ENCODE data around the gene MAVS.

MAVS gene

DNA sequence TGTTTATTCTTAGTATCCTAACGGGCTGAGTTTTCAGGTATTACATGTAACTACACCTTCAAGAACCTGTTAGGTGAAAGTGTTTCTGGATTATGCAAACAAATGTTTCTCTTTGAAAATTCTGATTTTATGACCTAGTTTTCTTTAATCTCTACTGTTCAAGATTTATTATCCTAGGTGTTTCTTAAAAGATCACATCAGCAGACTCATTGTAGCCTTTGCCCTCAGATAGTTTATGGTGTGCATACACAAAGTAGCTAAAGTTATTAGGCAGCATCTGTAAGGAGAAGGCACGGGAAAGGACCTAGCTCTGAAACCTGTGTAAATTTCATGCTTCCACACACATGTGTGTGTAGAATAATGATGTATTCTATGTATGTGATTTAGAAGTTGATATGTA lies 64.2 kb downstream of the MAVS start:
- DNase-seq (ENCODE audit: low read depth, low spot score) = no peak

GRCh38 chr20:3911956-3912355 lies 65.3 kb downstream of the MAVS start:
- DNase-seq (ENCODE audit: low read depth, low spot score) = no peak

- no peak for DNase-seq (ENCODE audit: low read depth, low spot score)
These were observed 67.8 kb downstream of the MAVS start for GRCh38 chr20:3914446-3914845.

- no peak for DNase-seq (ENCODE audit: low read depth, low spot score)
These were observed 69.1 kb downstream of the MAVS start for GRCh38 chr20:3915691-3916090.

DNA sequence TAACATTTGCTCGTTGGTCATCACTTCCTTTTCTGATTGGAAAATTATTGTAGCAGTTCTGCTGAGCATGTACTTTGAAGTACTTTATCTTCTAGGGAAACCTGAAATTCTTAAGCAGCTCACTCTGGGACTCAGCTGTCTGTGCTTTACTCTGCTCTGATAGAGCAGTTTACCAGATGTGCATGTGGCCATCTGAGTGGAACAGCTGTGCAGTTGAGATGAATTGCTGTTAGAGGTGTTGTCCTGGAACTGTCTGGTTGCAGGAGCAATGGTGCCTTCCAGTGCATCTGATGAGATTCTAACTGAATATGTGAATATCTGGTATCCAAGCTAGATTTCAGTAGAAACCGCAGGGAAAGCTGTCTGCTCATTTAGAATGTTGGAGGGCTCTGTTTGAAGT lies 69.7 kb downstream of the MAVS start:
- DNase-seq (ENCODE audit: low read depth, low spot score) = no peak

- no peak for DNase-seq (ENCODE audit: low read depth, low spot score)
These were observed 72.7 kb downstream of the MAVS start for GRCh38 chr20:3919352-3919751.

- DNase-seq (ENCODE audit: low read depth, low spot score) = no peak
These were observed 75.8 kb downstream of the MAVS start for GRCh38 chr20:3922223-3922982.

DNA sequence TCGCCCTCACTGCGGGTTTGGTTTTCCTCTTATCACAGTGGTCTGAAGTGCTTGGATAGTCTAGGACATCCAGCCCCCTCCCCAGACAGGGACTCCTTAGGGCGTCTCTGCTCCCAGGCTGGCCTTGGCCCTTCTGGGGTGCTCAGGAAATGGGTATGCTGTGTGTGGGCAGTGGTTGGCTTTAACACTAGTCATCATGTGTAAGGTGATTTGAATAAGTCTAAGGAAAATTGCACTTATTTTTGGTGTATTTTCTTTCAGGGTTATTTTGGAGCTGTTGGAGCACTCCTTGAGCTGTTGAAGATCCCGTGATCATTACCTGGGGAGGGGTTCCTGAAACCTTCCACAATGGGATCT lies 76.3 kb downstream of the MAVS start:
- DNase-seq (ENCODE audit: low read depth, low spot score) = no peak

GRCh38 chr20:3923818-3924217 lies 77.2 kb downstream of the MAVS start:
- peak; percentile 47 for DNase-seq (ENCODE audit: low read depth, low spot score)

DNA sequence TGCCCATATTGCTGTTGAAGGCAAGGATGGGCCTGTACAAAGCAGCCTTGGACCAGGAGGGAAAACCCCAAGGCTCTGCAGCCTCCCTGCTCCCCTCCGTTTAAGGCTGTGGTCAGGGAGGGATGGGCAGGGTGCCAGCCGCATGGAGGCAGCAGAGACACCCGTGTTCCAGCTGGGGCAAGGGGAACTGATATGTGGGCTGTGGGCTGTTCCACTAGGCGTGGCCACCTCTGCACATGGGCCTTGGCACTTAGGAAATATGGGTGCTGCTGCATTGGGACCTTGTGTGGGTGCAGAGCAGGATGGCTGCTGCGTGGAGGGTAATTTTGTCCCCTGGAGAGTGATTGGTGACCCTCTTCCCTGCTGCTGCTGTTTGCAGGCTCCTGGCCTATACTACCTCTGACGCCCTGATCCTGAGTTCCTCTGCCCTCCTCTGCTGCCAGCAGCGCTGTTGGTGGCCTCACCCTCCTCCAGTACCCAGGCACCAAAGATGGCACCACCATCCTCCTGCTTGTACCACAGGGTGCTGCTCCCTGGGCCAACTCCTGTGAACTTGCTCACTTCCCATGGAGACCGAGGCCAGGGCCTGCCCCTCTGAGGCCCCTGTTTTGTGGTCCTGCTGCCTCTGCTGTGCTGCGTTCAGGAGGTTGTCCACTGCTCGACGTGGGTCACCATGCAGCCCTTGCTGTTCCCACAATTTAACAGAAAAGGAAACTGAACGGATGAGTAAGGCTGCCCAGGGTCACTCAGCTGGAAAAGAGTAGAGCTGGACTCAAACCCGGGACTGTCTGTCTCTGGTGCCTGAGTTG lies 77.9 kb downstream of the MAVS start:
- DNase-seq (ENCODE audit: low read depth, low spot score) = peak; percentile 36

DNA sequence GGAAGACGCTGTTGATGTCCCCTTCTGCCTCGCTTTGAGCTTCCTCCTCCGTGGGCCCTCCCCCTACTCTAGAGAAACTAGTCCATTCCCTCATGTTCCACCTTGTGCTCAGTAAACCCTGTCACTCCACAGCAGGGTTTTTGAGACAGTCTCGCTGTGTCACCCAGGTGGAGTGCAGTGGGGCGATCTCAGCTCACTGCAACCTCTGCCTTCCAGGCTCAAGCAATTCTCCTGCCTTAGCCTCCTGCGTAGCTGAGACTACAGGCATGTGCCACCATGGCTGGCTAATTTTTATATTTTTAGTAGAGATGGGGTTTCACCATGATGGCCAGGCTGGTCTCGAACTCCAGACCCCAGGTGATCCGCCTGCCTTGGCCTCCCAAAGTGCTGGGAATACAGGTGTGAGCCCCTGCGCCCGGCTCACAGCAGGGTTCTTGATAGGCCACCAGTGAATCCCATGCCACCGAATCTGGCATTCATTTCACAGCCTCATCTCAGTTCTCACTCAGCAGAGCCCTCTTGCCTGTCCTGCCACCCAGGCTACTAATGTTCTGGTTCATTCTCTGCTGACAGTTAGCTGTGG lies 78.6 kb downstream of the MAVS start:
- DNase-seq (ENCODE audit: low read depth, low spot score) = no peak

Measured in astrocyte of the hippocampus (primary cell).